H1 (cell line): ENCODE data around the gene RABEP1. TPM values are rescaled to one million over a fixed set of nuclear protein-coding genes. Genes with fewer than 3 reads are reported as not detected.

Experiments
- CTCF ChIA-PET: fragments of 300-600 bp; sonication (Branson Sonifier 250); formaldehyde crosslinking; loops from one replicate; lab custom pipeline; 2021; ENCODE audit not compliant: partially characterized antibody; lab: Charles Lee
- POLR2A ChIA-PET: fragments of 300-600 bp; sonication (Branson Sonifier 250); formaldehyde crosslinking; loops from one replicate; lab custom pipeline; 2021; ENCODE audit warnings: inconsistent platforms; ENCODE audit not compliant: partially characterized antibody; lab: Charles Lee
- DNase-seq, 2 experiments: peaks; one replicate each; pipeline versions ENCODE4 v3.0.0 to v3.0.0-alpha.2; 2010 to 2022; ENCODE audit warnings: low spot score in 2 of 2, low read depth in 1 of 2, mixed read lengths in 1 of 2
- FAIRE-seq: peaks from 2 replicates; lab custom pipeline; 2011; peaks lifted over from hg19 to GRCh38; lab: Jason Lieb, UNC
- H2AFZ ChIP-seq: 2 replicates; pipeline ENCODE4 v1.8.1; 2012; ENCODE audit warnings: low read length, inconsistent platforms
- H2AK5ac ChIP-seq: 2 replicates; pipeline ENCODE4 v1.6.1; 2013; ENCODE audit warnings: low read depth, low read length
- H2BK120ac ChIP-seq: replicated peaks from 2 replicates; pipeline ENCODE3; 2013; ENCODE audit warnings: low read depth, low read length, inconsistent platforms
- H2BK12ac ChIP-seq: 2 replicates; pipeline ENCODE4 v1.6.1; 2013; ENCODE audit warnings: low read depth, low read length
- H2BK15ac ChIP-seq: 2 replicates; pipeline ENCODE4 v1.6.1; 2013; ENCODE audit warnings: low read length
- H2BK20ac ChIP-seq: 2 replicates; pipeline ENCODE4 v1.6.1; 2013; ENCODE audit warnings: low read length
- H2BK5ac ChIP-seq: 2 replicates; pipeline ENCODE4 v1.6.1; 2013; ENCODE audit warnings: low read depth, low read length
- H3K14ac ChIP-seq: 2 replicates; pipeline ENCODE4 v1.6.1; 2013; ENCODE audit warnings: inconsistent platforms; ENCODE audit not compliant: insufficient read length
- H3K18ac ChIP-seq: 2 replicates; pipeline ENCODE4 v1.6.1; 2013; ENCODE audit warnings: low read length; ENCODE audit errors: extremely low read depth
- H3K23ac ChIP-seq: 2 replicates; pipeline ENCODE4 v1.6.1; 2013; ENCODE audit warnings: inconsistent platforms; ENCODE audit not compliant: insufficient read length
- H3K23me2 ChIP-seq: 2 replicates; pipeline ENCODE4 v1.6.1; 2013; ENCODE audit warnings: low read depth, low read length
- H3K27ac ChIP-seq: 2 replicates; pipeline ENCODE4 v1.6.1; 2011; ENCODE audit warnings: low read depth, low read length, inconsistent platforms
- H3K27me3 ChIP-seq, 4 experiments: replicated peaks in 1 of 4; 1 replicate in 1 of 4; 2 replicates in 3 of 4; pipeline versions ENCODE4 v1.6.1 to v1.8.1; 2011 to 2013; ENCODE audit warnings: low read length in 3 of 4, mild to moderate bottlenecking in 3 of 4, inconsistent platforms in 2 of 4, mixed read lengths in 2 of 4, moderate library complexity in 1 of 4; ENCODE audit not compliant: control insufficient read depth in 3 of 4, insufficient read depth in 3 of 4; ENCODE audit errors: extremely low read depth in 1 of 4
- H3K36me3 ChIP-seq, 4 experiments: 2 replicates each; pipeline versions ENCODE4 v1.6.1 to v1.8.1; 2011 to 2013; ENCODE audit warnings: mild to moderate bottlenecking in 4 of 4, low read length in 3 of 4, moderate library complexity in 2 of 4, control low read depth in 1 of 4, inconsistent platforms in 1 of 4; ENCODE audit not compliant: insufficient read depth in 4 of 4, control insufficient read depth in 2 of 4
- H3K4ac ChIP-seq: replicated peaks from 2 replicates; pipeline ENCODE3; 2013; ENCODE audit warnings: low read length, low read depth, mixed read lengths, inconsistent platforms; ENCODE audit not compliant: insufficient read length
- H3K4me1 ChIP-seq, 4 experiments: replicated peaks in 1 of 4; 1 replicate in 1 of 4; 2 replicates in 3 of 4; pipeline versions ENCODE4 v1.6.1 to v1.8.1; 2011 to 2013; ENCODE audit warnings: low read length in 3 of 4, inconsistent platforms in 2 of 4, mixed read lengths in 1 of 4; ENCODE audit not compliant: insufficient read depth in 4 of 4, control insufficient read depth in 3 of 4
- H3K4me2 ChIP-seq, 2 experiments: 2 replicates each; pipeline versions ENCODE4 v1.6.1 to v1.8.1; 2011 to 2013; ENCODE audit warnings: low read depth in 2 of 2, low read length in 2 of 2, control low read depth in 1 of 2, inconsistent platforms in 1 of 2, mild to moderate bottlenecking in 1 of 2; ENCODE audit not compliant: insufficient read depth in 1 of 2
- H3K4me3 ChIP-seq, 4 experiments: fragments of 200-600, 300-600 bp in 1 of 4; sonication (generic), shearing (Covaris generic), sonication (Bioruptor Twin) in 1 of 4; 2 replicates each; pipeline versions ENCODE4 v1.5.1 to v1.8.1; 2011 to 2016; ENCODE audit warnings: low read length in 4 of 4, low read depth in 3 of 4, control low read depth in 2 of 4, inconsistent platforms in 2 of 4, mild to moderate bottlenecking in 2 of 4, mixed read lengths in 1 of 4, moderate library complexity in 1 of 4; ENCODE audit not compliant: insufficient read depth in 2 of 4; ENCODE audit errors: extremely low read depth in 1 of 4
- H3K56ac ChIP-seq: replicated peaks from 2 replicates; pipeline ENCODE3; 2013; ENCODE audit warnings: low read depth, mild to moderate bottlenecking, mixed read lengths, low read length, inconsistent platforms; ENCODE audit not compliant: insufficient read length
- H3K79me1 ChIP-seq: 2 replicates; pipeline ENCODE4 v1.6.1; 2013; ENCODE audit warnings: low read depth, low read length, control low read depth
- H3K79me2 ChIP-seq, 2 experiments: 2 replicates each; pipeline versions ENCODE4 v1.6.1 to v1.8.1; 2012 to 2013; ENCODE audit warnings: low read length in 2 of 2, mild to moderate bottlenecking in 2 of 2, inconsistent platforms in 1 of 2; ENCODE audit not compliant: insufficient read depth in 2 of 2, control insufficient read depth in 1 of 2
- H3K9ac ChIP-seq, 4 experiments: replicated peaks in 1 of 4; 1 replicate in 1 of 4; 2 replicates in 3 of 4; pipeline versions ENCODE4 v1.6.1 to v1.8.1; 2011 to 2013; ENCODE audit warnings: low read depth in 3 of 4, low read length in 3 of 4, control low read depth in 2 of 4, mild to moderate bottlenecking in 2 of 4, moderate library complexity in 2 of 4, inconsistent platforms in 1 of 4; ENCODE audit errors: extremely low read depth in 1 of 4
- H3K9me3 ChIP-seq, 2 experiments: 2 replicates each; pipeline versions ENCODE4 v1.6.1 to v1.8.1; 2012 to 2013; ENCODE audit warnings: mild to moderate bottlenecking in 2 of 2, moderate library complexity in 2 of 2, control low read depth in 1 of 2, inconsistent platforms in 1 of 2, low read depth in 1 of 2, low read length in 1 of 2, mixed read lengths in 1 of 2; ENCODE audit not compliant: insufficient read depth in 2 of 2
- H4K20me1 ChIP-seq, 2 experiments: replicated peaks in 1 of 2; 2 replicates each; pipeline versions ENCODE3 to v1.8.1; 2011 to 2013; ENCODE audit warnings: inconsistent platforms in 2 of 2, low read length in 2 of 2, mild to moderate bottlenecking in 1 of 2; ENCODE audit not compliant: insufficient read depth in 2 of 2, control insufficient read depth in 1 of 2
- H4K5ac ChIP-seq: 2 replicates; pipeline ENCODE4 v1.6.1; 2013; ENCODE audit warnings: low read length, low read depth, mixed read lengths, inconsistent platforms; ENCODE audit not compliant: insufficient read length
- H4K8ac ChIP-seq: 2 replicates; pipeline ENCODE4 v1.8.0; 2013; ENCODE audit warnings: mild to moderate bottlenecking, moderate library complexity, low read length, inconsistent platforms; ENCODE audit not compliant: insufficient read depth; ENCODE audit errors: extremely low read depth
- H4K91ac ChIP-seq: replicated peaks from 2 replicates; pipeline ENCODE3; 2013; ENCODE audit warnings: low read length, mixed read lengths, inconsistent platforms; ENCODE audit not compliant: insufficient read length
- WGBS, 2 experiments: shearing (Covaris generic) in 1 of 2; methylation state at CpG; one replicate each; pipeline versions ENCODE4 v1.1.6 to v1.1.7; 2013 to 2015; ENCODE audit warnings: low lambda C conversion rate in 2 of 2, mixed read lengths in 2 of 2, inconsistent platforms in 1 of 2, low coverage in 1 of 2, missing lambda C conversion rate in 1 of 2; ENCODE audit not compliant: insufficient replicate concordance in 2 of 2, insufficient coverage in 1 of 2, insufficient read length in 1 of 2; ENCODE audit errors: extremely low coverage in 1 of 2, missing lambda C conversion rate in 1 of 2; 5-methylcytosine and 5-hydroxymethylcytosine counted together
- polyA plus RNA-seq, 7 experiments: library from polyadenylated mRNA; depleted of rRNA in 3 of 7; stranded (reverse) in 5 of 7; unstranded in 2 of 7; fragments of >200 nt in 5 of 7; fragments of 200-250 nt in 2 of 7; gene quantifications; 1 replicate in 5 of 7; 2 replicates in 1 of 7; 4 replicates in 1 of 7; pipeline versions ENCODE4 v1.2.1 to v1.2.3, GENCODE V29; 2011 to 2013; ENCODE audit warnings: missing spikeins in 2 of 7, mixed read lengths in 2 of 7
- total RNA-seq: library from RNA; stranded (reverse); fragmentation: NEBNext Ultra II Directional; extraction: Animal tissue kit (Norgen Biotek cat#: 25700); gene quantifications from 2 replicates; pipeline ENCODE4 v1.2.1, GENCODE V29; 2021

The RABEP1 gene
- total and polyA plus RNA-seq, 2 of the 8 experiments (the other 6 are each of a cell fraction or from before 2014, with no cell fraction given): 8.5 to 52.3 TPM

DNA sequence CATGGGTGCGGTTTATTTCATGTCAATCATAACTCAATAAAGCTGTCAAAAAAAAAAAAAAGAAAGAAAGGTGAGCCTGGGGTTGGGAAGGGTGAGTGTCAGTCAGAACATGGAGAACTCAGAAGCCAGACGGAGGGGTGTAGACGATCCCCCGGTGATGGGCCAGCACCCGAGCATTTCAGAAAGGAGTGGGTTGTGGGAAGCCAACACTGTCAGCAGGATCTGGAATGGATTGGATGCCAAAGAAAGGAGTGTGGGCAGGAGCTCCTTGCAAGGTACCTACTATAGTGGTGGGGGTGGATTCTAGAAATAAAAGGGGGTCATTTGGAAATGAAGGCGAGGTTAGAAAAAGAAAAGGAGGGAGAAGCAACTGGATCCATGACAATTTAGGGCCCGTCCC is 27.7 kb upstream of the RABEP1 start:
- Histone ChIP-seq H3K9ac (no peak overlapping the region), H3K4me1 (peaks cover 0 to 2% (median 0%) of the 10 kb centered on the region in 4 experiments; a peak in 2 of 7 replicates), H4K91ac (no peak overlapping the region), H3K23ac (no peak overlapping the region), H3K56ac (no peak overlapping the region), H3K18ac (no peak overlapping the region), H3K14ac (no peak overlapping the region), H3K9me3 (no peaks in the 10 kb centered on the region), H2BK12ac (no peak overlapping the region), H2AK5ac (no peak overlapping the region), H3K79me1 (no peaks in the 10 kb centered on the region), H3K79me2 (no peaks in the 10 kb centered on the region), H2BK120ac (no peak overlapping the region), H3K23me2 (no peaks in the 10 kb centered on the region), H3K4me3 (no peak overlapping the region), H2BK20ac (no peak overlapping the region), H3K27me3 (no peaks in the 10 kb centered on the region), H2BK5ac (no peak overlapping the region), H3K36me3 (no peaks in the 10 kb centered on the region), H3K4ac (no peak overlapping the region), H4K5ac (no peak overlapping the region), H3K4me2 (no peak overlapping the region), H2BK15ac (no peak overlapping the region), H3K27ac (no peak overlapping the region), H4K8ac (no peak overlapping the region), H4K20me1 (no peaks in the 10 kb centered on the region), H2AFZ (0 out of 2 replicates have a peak overlapping the region, but pooled peaks have one; percentile 72)
- POLR2A ChIA-PET: interaction anchor here (0.9 to 1.6 kb wide), 2 partner anchors 14 to 135 kb away, joined by 3 read pairs; no protein-coding TSS in a partner anchor
- CTCF ChIA-PET: interaction anchor here (0.6 to 2.0 kb wide), 5 partner anchors 13 to 1204 kb away, joined by 3 to 6 read pairs (median 3); no protein-coding TSS in a partner anchor
- FAIRE-seq (no peak), DNase-seq (no peak)
- 82% methylated on average over 7 of the region's 7 CpGs; no CpG with 5 or more reads in 1 of the 2 experiments for WGBS, 2 experiments
